Ecto neural progenitor cell (in vitro differentiated cells): ENCODE results near the gene GRAP2.

Source experiments
- DNase-seq: peaks from one replicate; pipeline ENCODE4 v3.0.0-alpha.2; 2018; ENCODE audit warnings: low spot score

GRAP2 gene

GRCh38 chr22:40015358-40015976 is 114.6 kb downstream of the GRAP2 start:
- no peak for DNase-seq

GRCh38 chr22:40018051-40018450 is 117.2 kb downstream of the GRAP2 start:
- DNase-seq = no peak

DNA sequence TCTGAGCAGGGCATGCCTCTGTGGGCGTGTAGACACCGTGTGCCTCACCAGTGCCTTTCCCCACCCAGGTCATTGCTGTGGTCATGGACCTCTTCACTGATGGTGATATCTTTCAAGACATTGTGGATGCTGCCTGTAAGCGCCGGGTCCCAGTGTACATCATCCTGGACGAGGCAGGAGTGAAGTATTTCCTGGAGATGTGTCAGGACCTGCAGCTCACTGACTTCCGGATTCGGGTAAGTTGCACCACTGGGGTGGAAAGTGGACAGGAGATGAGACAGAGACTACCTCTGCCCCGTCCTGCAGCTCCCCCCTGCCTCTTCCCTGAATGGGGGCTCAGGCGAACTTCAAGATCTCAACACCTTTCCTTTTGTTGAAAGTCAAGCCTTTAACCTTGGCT is 118.2 kb downstream of the GRAP2 start:
- no peak for DNase-seq

DNA sequence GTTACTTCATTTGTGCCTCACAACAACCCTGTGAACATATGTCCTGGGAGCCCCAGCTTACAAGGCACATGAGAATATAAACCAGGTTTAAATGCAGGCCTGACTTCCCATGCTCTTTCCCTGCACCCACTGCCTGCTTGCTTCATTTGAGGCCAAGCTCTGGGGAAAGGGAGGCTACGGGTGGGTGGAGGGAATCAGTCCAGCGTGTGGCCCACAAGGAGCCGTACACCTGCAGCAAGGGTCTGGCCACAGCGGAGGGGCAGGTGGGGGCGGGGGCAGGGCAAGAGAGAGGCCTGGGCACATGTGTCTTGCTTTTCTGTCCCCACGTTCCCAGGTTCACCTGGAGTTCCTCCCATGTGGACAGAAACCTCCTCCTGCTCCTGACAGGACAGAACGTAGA is 120.1 kb downstream of the GRAP2 start:
- DNase-seq = no peak

DNA sequence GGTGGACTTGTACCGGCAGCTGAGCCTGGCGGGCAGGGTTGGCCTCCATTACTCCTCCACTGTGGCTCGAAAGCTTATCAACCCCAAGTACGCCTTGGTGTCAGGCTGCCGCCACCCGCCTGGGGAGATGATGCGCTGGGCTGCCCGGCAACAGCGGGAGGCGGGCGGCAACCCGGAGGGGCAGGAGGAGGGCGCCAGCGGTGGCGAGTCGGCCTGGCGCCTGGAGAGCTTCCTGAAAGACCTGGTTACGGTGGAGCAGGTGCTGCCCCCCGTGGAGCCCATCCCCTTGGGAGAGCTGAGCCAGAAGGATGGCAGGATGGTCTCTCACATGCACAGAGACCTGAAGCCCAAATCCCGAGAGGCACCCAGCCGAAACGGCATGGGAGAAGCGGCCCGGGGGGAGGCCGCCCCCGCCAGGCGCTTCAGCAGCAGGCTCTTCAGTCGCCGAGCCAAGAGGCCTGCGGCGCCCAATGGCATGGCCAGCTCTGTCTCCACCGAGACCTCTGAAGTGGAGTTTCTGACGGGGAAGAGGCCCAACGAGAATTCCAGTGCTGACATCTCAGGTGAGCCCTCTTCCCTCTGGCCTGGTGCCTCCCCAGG is 120.6 kb downstream of the GRAP2 start:
- DNase-seq = no peak

GRCh38 chr22:40022536-40023240 is 121.8 kb downstream of the GRAP2 start:
- no peak for DNase-seq
